ENCODE measurements around the gene FAM47E.

DNA sequence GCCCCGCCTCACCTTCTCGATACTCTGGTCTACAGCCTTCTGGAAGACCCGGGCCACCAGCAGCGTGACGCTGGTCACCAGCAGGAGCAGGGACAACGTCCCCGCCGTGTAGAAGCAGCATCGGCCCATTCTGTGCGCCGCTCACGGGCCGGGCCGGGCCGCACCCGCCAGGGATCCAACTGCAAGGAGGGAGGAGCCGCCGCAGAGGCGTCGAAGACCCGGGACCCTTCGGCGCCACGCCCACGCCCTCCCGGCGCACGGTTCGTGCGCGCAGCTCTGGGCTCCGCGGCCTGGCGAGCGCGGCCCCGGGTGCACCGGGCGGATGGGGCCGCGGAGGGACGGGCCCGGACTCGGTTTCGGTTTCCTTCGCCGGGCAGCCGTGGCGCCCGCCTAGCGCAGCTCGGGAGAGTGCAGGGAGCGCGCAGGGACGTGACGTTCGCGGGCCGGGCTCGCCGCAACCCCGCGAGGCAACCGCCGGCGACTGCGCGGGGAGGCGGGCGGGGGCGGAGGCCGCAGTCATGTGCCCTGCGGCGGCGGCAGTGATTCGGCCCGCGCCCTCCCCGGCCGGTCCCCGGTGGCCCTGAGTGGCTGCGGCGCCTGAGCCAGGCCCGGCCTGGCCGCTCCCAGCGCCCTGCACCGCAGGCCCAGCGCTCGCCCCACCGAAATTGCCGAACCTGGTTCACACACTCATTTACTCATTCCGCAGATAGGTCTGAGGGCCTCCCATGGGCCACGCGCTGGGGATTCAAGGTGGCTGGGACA lies 37.9 kb upstream of the FAM47E start, which contains the start of gene SCARB2:
- TF ChIP-seq YY1 (IDR thresholded peaks at IDR 0.05) (no peak), CTCF (IDR thresholded peaks at IDR 0.05; ENCODE audit: low read depth, low read length, missing input control) (no peak), GABPA (IDR thresholded peaks at IDR 0.05 in 1 of 2, conservative IDR thresholded peaks at IDR 0.05 in 1 of 2) (no peak), RXRA (IDR thresholded peaks at IDR 0.05) (no peak), JUND (IDR thresholded peaks at IDR 0.05) (no peak), RAD21 (IDR thresholded peaks at IDR 0.05) (no peak), TAF1 (conservative IDR thresholded peaks at IDR 0.05) (no peak)
- TF ChIP-seq, protein P1, sequence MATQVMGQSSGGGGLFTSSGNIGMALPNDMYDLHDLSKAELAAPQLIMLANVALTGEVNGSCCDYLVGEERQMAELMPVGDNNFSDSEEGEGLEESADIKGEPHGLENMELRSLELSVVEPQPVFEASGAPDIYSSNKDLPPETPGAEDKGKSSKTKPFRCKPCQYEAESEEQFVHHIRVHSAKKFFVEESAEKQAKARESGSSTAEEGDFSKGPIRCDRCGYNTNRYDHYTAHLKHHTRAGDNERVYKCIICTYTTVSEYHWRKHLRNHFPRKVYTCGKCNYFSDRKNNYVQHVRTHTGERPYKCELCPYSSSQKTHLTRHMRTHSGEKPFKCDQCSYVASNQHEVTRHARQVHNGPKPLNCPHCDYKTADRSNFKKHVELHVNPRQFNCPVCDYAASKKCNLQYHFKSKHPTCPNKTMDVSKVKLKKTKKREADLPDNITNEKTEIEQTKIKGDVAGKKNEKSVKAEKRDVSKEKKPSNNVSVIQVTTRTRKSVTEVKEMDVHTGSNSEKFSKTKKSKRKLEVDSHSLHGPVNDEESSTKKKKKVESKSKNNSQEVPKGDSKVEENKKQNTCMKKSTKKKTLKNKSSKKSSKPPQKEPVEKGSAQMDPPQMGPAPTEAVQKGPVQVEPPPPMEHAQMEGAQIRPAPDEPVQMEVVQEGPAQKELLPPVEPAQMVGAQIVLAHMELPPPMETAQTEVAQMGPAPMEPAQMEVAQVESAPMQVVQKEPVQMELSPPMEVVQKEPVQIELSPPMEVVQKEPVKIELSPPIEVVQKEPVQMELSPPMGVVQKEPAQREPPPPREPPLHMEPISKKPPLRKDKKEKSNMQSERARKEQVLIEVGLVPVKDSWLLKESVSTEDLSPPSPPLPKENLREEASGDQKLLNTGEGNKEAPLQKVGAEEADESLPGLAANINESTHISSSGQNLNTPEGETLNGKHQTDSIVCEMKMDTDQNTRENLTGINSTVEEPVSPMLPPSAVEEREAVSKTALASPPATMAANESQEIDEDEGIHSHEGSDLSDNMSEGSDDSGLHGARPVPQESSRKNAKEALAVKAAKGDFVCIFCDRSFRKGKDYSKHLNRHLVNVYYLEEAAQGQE (IDR thresholded peaks at IDR 0.05): peak; percentile 48
- TF ChIP-seq, protein P2, sequence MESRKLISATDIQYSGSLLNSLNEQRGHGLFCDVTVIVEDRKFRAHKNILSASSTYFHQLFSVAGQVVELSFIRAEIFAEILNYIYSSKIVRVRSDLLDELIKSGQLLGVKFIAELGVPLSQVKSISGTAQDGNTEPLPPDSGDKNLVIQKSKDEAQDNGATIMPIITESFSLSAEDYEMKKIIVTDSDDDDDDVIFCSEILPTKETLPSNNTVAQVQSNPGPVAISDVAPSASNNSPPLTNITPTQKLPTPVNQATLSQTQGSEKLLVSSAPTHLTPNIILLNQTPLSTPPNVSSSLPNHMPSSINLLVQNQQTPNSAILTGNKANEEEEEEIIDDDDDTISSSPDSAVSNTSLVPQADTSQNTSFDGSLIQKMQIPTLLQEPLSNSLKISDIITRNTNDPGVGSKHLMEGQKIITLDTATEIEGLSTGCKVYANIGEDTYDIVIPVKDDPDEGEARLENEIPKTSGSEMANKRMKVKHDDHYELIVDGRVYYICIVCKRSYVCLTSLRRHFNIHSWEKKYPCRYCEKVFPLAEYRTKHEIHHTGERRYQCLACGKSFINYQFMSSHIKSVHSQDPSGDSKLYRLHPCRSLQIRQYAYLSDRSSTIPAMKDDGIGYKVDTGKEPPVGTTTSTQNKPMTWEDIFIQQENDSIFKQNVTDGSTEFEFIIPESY (IDR thresholded peaks at IDR 0.05): no peak

Measured in liver (tissue), 3 donors.